ENCODE measurements around the gene HSD11B1. TPM values are rescaled to one million over a fixed set of nuclear protein-coding genes. Genes with fewer than 3 reads are reported as not detected.

Gene HSD11B1
- total RNA-seq, 2 donors from 2014 or later = not detected

DNA sequence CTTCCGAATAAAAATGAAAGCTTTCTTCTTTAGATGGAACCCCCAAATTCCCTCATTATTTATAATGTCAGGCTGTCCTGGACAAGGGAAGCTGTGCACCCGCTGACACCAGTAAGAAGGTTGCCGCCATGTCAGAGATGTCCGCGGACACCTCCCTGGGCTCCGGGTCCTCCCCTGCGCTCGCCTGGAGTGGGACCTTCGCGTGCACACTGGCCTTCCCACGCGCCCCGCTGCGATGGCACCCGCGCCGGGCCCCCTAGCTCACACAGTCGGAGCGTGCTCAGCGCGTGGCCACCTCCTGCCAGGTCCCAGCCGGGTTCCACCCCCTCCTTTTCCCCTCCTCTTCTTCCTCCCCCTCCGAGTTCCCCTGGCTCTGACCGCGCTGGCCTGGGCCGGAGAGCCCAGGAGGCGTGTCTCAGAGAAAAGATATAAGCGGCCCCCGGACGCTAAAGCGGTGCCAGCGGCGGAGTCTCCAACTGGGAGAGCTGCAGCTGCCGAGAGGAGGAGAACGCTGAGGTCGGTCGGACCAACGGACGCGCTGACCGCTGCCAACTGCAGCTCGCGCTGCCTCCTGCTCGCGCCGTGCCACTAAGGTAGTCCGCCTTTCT lies 29.6 kb upstream of the HSD11B1 start, which contains the start of gene G0S2:
Gene G0S2 (plus strand): TSS at position 456 of the 608 bp plus-strand sequence. CDS start 273 bp downstream, outside the sequence.
- no peaks in the 10 kb centered on the region for H3K9me3 ChIP-seq (ENCODE audit: control insufficient read depth, low read length)
- peak within 1 kb of the TSS; percentile 81 for H3K4me3 ChIP-seq (ENCODE audit: low read length)
- WGBS, 2 experiments (ENCODE audit: insufficient coverage in 1 of 2, insufficient read length in 1 of 2) = 2 to 4% methylated on average over 28 to 47 of the region's 47 CpGs
- no peaks in the 10 kb centered on the region for H3K36me3 ChIP-seq (ENCODE audit: control insufficient read depth, insufficient read depth, low read length)
- no peaks in the 10 kb centered on the region for H3K4me1 Mint-ChIP-seq
- peaks cover 99% of the 10 kb centered on the region for H3K27me3 ChIP-seq (ENCODE audit: control insufficient read depth, insufficient read depth, low read length, poor library complexity, severe bottlenecking)
- no peak within 1 kb of the TSS for H3K27ac ChIP-seq (ENCODE audit: low read depth, low read length)
- peaks cover 97% of the 10 kb centered on the region for H3K27me3 Mint-ChIP-seq (ENCODE audit: insufficient read depth)
- no peaks in the 10 kb centered on the region for H3K9me3 Mint-ChIP-seq
- no peaks in the 10 kb centered on the region for H3K36me3 Mint-ChIP-seq (ENCODE audit: low read depth)
- H3K27ac Mint-ChIP-seq = no peak within 1 kb of the TSS
- H3K4me3 Mint-ChIP-seq = peak within 1 kb of the TSS; percentile 59
- peak; percentile 82 for DNase-seq
- no peak within 1 kb of the TSS for H3K9ac ChIP-seq (ENCODE audit: extremely low read depth, low read length, poor library complexity, severe bottlenecking)
- TF ChIP-seq, protein P1, sequence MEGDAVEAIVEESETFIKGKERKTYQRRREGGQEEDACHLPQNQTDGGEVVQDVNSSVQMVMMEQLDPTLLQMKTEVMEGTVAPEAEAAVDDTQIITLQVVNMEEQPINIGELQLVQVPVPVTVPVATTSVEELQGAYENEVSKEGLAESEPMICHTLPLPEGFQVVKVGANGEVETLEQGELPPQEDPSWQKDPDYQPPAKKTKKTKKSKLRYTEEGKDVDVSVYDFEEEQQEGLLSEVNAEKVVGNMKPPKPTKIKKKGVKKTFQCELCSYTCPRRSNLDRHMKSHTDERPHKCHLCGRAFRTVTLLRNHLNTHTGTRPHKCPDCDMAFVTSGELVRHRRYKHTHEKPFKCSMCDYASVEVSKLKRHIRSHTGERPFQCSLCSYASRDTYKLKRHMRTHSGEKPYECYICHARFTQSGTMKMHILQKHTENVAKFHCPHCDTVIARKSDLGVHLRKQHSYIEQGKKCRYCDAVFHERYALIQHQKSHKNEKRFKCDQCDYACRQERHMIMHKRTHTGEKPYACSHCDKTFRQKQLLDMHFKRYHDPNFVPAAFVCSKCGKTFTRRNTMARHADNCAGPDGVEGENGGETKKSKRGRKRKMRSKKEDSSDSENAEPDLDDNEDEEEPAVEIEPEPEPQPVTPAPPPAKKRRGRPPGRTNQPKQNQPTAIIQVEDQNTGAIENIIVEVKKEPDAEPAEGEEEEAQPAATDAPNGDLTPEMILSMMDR (conservative IDR thresholded peaks at IDR 0.05) = no peak
- H3K4me1 ChIP-seq (ENCODE audit: control insufficient read depth, insufficient read depth, low read length) = no peaks in the 10 kb centered on the region

DNA sequence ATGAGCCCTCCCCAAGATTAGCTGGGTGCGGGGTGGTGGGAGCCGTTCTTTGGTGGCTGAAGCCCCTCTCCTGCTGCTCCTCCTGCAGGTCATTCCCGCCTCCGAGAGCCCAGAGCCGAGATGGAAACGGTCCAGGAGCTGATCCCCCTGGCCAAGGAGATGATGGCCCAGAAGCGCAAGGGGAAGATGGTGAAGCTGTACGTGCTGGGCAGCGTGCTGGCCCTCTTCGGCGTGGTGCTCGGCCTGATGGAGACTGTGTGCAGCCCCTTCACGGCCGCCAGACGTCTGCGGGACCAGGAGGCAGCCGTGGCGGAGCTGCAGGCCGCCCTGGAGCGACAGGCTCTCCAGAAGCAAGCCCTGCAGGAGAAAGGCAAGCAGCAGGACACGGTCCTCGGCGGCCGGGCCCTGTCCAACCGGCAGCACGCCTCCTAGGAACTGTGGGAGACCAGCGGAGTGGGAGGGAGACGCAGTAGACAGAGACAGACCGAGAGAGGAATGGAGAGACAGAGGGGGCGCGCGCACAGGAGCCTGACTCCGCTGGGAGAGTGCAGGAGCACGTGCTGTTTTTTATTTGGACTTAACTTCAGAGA lies 29.0 kb upstream of the HSD11B1 start:
- Mint-ChIP-seq H3K27ac (no peak overlapping the region), H3K36me3 (ENCODE audit: low read depth) (no peaks in the 10 kb centered on the region), H3K27me3 (ENCODE audit: insufficient read depth) (peaks cover 96% of the 10 kb centered on the region), H3K4me1 (no peaks in the 10 kb centered on the region), H3K9me3 (no peaks in the 10 kb centered on the region), H3K4me3 (peak overlapping the region; percentile 59)
- peak; percentile 78 for DNase-seq
- Histone ChIP-seq H3K27me3 (ENCODE audit: control insufficient read depth, insufficient read depth, low read length, poor library complexity, severe bottlenecking) (peaks cover 100% of the 10 kb centered on the region), H3K9me3 (ENCODE audit: control insufficient read depth, low read length) (no peaks in the 10 kb centered on the region), H3K4me1 (ENCODE audit: control insufficient read depth, insufficient read depth, low read length) (no peaks in the 10 kb centered on the region), H3K27ac (ENCODE audit: low read depth, low read length) (no peak overlapping the region), H3K36me3 (ENCODE audit: control insufficient read depth, insufficient read depth, low read length) (no peaks in the 10 kb centered on the region), H3K4me3 (ENCODE audit: low read length) (peak overlapping the region; percentile 81), H3K9ac (ENCODE audit: extremely low read depth, low read length, poor library complexity, severe bottlenecking) (no peak overlapping the region)
- TF ChIP-seq, protein P1 (conservative IDR thresholded peaks at IDR 0.05) = peak; percentile 34
- WGBS, 2 experiments (ENCODE audit: insufficient coverage in 1 of 2, insufficient read length in 1 of 2) = 3 to 4% methylated on average over 10 to 34 of the region's 34 CpGs

GRCh38 chr1:209678981-209679539 lies 25.6 kb upstream of the HSD11B1 start:
- Histone ChIP-seq H3K4me1 (ENCODE audit: control insufficient read depth, insufficient read depth, low read length) (no peaks in the 10 kb centered on the region), H3K4me3 (ENCODE audit: low read length) (no peak overlapping the region), H3K27me3 (ENCODE audit: control insufficient read depth, insufficient read depth, low read length, poor library complexity, severe bottlenecking) (peaks cover 100% of the 10 kb centered on the region), H3K27ac (ENCODE audit: low read depth, low read length) (no peak overlapping the region), H3K9me3 (ENCODE audit: control insufficient read depth, low read length) (no peaks in the 10 kb centered on the region), H3K36me3 (ENCODE audit: control insufficient read depth, insufficient read depth, low read length) (no peaks in the 10 kb centered on the region), H3K9ac (ENCODE audit: extremely low read depth, low read length, poor library complexity, severe bottlenecking) (no peak overlapping the region)
- H3K4me3 Mint-ChIP-seq = no peak overlapping the region
- H3K9me3 Mint-ChIP-seq = no peaks in the 10 kb centered on the region
- no peak overlapping the region for H3K27ac Mint-ChIP-seq
- TF ChIP-seq, protein P1 (conservative IDR thresholded peaks at IDR 0.05) = no peak
- no peaks in the 10 kb centered on the region for H3K4me1 Mint-ChIP-seq
- DNase-seq = no peak
- H3K27me3 Mint-ChIP-seq (ENCODE audit: insufficient read depth) = peaks cover 80% of the 10 kb centered on the region
- no peaks in the 10 kb centered on the region for H3K36me3 Mint-ChIP-seq (ENCODE audit: low read depth)
- WGBS, 2 experiments (ENCODE audit: insufficient coverage in 1 of 2, insufficient read length in 1 of 2) = 89 to 100% methylated on average over 3 to 4 of the region's 4 CpGs

Measured in endodermal cell (in vitro differentiated cells).